Testis (tissue), 2 donors: ENCODE data around the gene UPF3A.

Experiments used
- CTCF ChIP-seq, 3 experiments: fragments of 450-650 bp in 2 of 3; fragments of 200-600 bp in 1 of 3; sonication (generic) in 1 of 3; IDR thresholded peaks; one replicate each; pipeline ENCODE4 v1.5.1; 2016 to 2019; ENCODE audit warnings: antibody characterized with exemption in 3 of 3, mild to moderate bottlenecking in 2 of 3, moderate library complexity in 1 of 3
- POLR2A ChIP-seq: fragments of 450-650 bp; IDR thresholded peaks from one replicate; pipeline ENCODE4 v1.6.1; 2017; ENCODE audit warnings: antibody characterized with exemption, mild to moderate bottlenecking, moderate library complexity

DNA sequence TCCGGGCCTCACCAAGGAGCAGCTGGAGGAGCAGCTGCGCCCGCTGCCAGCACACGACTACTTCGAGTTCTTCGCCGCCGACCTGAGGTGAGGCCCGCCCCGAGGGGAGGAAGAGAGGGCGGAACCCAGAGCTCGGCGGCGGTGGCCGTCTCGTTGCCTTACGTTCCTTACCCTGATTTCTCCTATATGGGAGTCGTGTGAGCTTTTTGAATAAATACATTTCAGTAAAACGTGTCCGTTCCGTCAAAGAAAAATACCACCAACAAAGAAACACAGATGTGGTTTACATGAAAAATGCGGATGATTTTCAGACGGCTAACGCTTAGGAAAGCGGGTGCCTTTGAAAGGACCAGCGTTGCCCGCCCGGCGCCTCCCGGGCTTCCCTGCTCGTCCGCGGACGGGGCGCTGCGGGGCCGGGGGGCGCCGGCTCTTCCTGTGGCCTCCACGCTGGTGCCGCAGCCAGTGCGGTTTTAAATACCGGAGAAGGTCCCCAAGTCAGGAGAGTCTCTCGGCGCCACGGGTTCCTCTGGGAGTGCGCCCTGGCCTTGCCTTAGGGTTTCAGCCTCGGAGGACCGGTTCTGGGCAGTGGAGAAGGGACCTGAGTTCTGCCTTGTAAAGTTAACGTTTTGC is 755 bp downstream of the UPF3A start:
- no peak for TF ChIP-seq POLR2A
- TF ChIP-seq CTCF (IDR thresholded peaks at IDR 0.05) = no peak
